IMR-90 (cell line): ENCODE data around the gene VTCN1. TPM values are rescaled to one million over a fixed set of nuclear protein-coding genes. Genes with fewer than 3 reads are reported as not detected.

Source experiments
- ATAC-seq: fragments of 200-7000 bp; cut with Tn5 transposase; 2 replicates; pipeline ENCODE4 v1.9.1; 2020; ENCODE audit warnings: low read depth, mild to moderate bottlenecking, moderate library complexity
- BruUV-seq: library from RNA; stranded (reverse); fragments of 400-500 nt; replicated peaks from 2 replicates; lab custom pipeline; 2021; lab: Mats Ljungman, UMichigan
- CTCF ChIA-PET: fragments of 300-600 bp; formaldehyde crosslinking; extraction: SDS; loops from one replicate; lab custom pipeline; 2021; ENCODE audit warnings: antibody characterized with exemption; lab: Yijun Ruan, JAX
- POLR2A ChIA-PET: fragments of 300-600 bp; sonication (Branson Sonifier 250); formaldehyde crosslinking; loops from one replicate; lab custom pipeline; 2022; ENCODE audit warnings: antibody characterized with exemption; ENCODE audit not compliant: unreplicated experiment; lab: Charles Lee
- DNase-seq: peaks from one replicate; pipeline ENCODE4 v3.0.0; 2013
- H2AFZ ChIP-seq: replicated peaks from 2 replicates; pipeline ENCODE3; 2013; ENCODE audit warnings: low read length, mild to moderate bottlenecking; ENCODE audit not compliant: poor library complexity
- H2AK5ac ChIP-seq: 2 replicates; pipeline ENCODE4 v1.6.1; 2013; ENCODE audit warnings: low read depth, low read length, inconsistent platforms
- H2AK9ac ChIP-seq: replicated peaks from 2 replicates; pipeline ENCODE3; 2013; ENCODE audit warnings: mild to moderate bottlenecking, low read depth, low read length, moderate library complexity; ENCODE audit not compliant: poor library complexity
- H2BK120ac ChIP-seq: 2 replicates; pipeline ENCODE4 v1.6.1; 2013; ENCODE audit warnings: low read depth, low read length, inconsistent platforms
- H2BK15ac ChIP-seq: 3 replicates; pipeline ENCODE4 v1.6.1; 2013; ENCODE audit warnings: low read depth, low read length, inconsistent platforms
- H2BK20ac ChIP-seq: 2 replicates; pipeline ENCODE4 v1.6.1; 2013; ENCODE audit warnings: low read depth, mild to moderate bottlenecking, inconsistent platforms, low read length, moderate library complexity
- H2BK5ac ChIP-seq: 2 replicates; pipeline ENCODE4 v1.6.1; 2013; ENCODE audit warnings: mild to moderate bottlenecking, low read depth, low read length, inconsistent platforms; ENCODE audit not compliant: poor library complexity, severe bottlenecking
- H3K14ac ChIP-seq: replicated peaks from 2 replicates; pipeline ENCODE4 v1.6.1; 2013; ENCODE audit warnings: low read depth, low read length, inconsistent platforms
- H3K18ac ChIP-seq: 2 replicates; pipeline ENCODE4 v1.6.1; 2013; ENCODE audit warnings: low read depth, low read length, control low read depth
- H3K23ac ChIP-seq: 2 replicates; pipeline ENCODE4 v1.6.1; 2013; ENCODE audit warnings: low read depth, low read length, inconsistent platforms
- H3K27ac ChIP-seq: 2 replicates; pipeline ENCODE4 v1.5.1; 2013; ENCODE audit warnings: mild to moderate bottlenecking, control low read depth, low read length; ENCODE audit not compliant: insufficient read depth
- H3K27me3 ChIP-seq: 2 replicates; pipeline ENCODE4 v1.6.1; 2013; ENCODE audit warnings: low read length; ENCODE audit not compliant: control insufficient read depth, insufficient read depth
- H3K36me3 ChIP-seq: 2 replicates; pipeline ENCODE4 v1.6.1; 2013; ENCODE audit warnings: low read length, mixed read lengths; ENCODE audit not compliant: control insufficient read depth, insufficient read depth
- H3K4ac ChIP-seq: 2 replicates; pipeline ENCODE4 v1.6.1; 2013; ENCODE audit warnings: low read depth, low read length, inconsistent platforms
- H3K4me1 ChIP-seq: 2 replicates; pipeline ENCODE4 v1.6.1; 2013; ENCODE audit warnings: low read length, mixed read lengths; ENCODE audit not compliant: control insufficient read depth, insufficient read depth
- H3K4me2 ChIP-seq: 2 replicates; pipeline ENCODE4 v1.6.1; 2013; ENCODE audit warnings: low read depth, mild to moderate bottlenecking, control low read depth, low read length, moderate library complexity
- H3K4me3 ChIP-seq: 2 replicates; pipeline ENCODE4 v1.5.1; 2013; ENCODE audit warnings: low read depth, mild to moderate bottlenecking, control low read depth, low read length, moderate library complexity; ENCODE audit not compliant: insufficient read depth
- H3K56ac ChIP-seq: 2 replicates; pipeline ENCODE4 v1.6.1; 2013; ENCODE audit warnings: low read length, inconsistent platforms; ENCODE audit not compliant: insufficient read depth; ENCODE audit errors: extremely low read depth
- H3K79me1 ChIP-seq, 2 experiments: 2 replicates each; pipeline ENCODE4 v1.6.1; 2013; ENCODE audit warnings: low read length in 2 of 2, inconsistent platforms in 1 of 2, low read depth in 1 of 2
- H3K9ac ChIP-seq: 2 replicates; pipeline ENCODE4 v1.6.1; 2013; ENCODE audit warnings: low read depth, low read length, control low read depth
- H3K9me1 ChIP-seq: 2 replicates; pipeline ENCODE4 v1.6.1; 2013; ENCODE audit warnings: low read length, inconsistent platforms; ENCODE audit not compliant: insufficient read depth
- H3K9me3 ChIP-seq: 2 replicates; pipeline ENCODE4 v1.6.1; 2013; ENCODE audit warnings: low read length; ENCODE audit not compliant: control insufficient read depth, insufficient read depth
- H4K20me1 ChIP-seq: 2 replicates; pipeline ENCODE4 v1.6.1; 2013; ENCODE audit warnings: low read length, inconsistent platforms; ENCODE audit not compliant: insufficient read depth
- H4K5ac ChIP-seq: 2 replicates; pipeline ENCODE4 v1.6.1; 2013; ENCODE audit warnings: mild to moderate bottlenecking, low read depth, low read length, control low read depth
- H4K8ac ChIP-seq, 2 experiments: 2 replicates each; pipeline ENCODE4 v1.6.1; 2013; ENCODE audit warnings: low read depth in 2 of 2, low read length in 2 of 2, control low read depth in 1 of 2, inconsistent platforms in 1 of 2
- H4K91ac ChIP-seq: 2 replicates; pipeline ENCODE4 v1.6.1; 2013; ENCODE audit warnings: low read depth, low read length, inconsistent platforms; ENCODE audit not compliant: insufficient read depth
- BHLHE40 ChIP-seq: fragments of 150-350 bp; IDR thresholded peaks from 2 replicates; pipeline ENCODE4 v1.6.1; 2016; ENCODE audit warnings: mild to moderate bottlenecking, low read depth, low read length
- CEBPB ChIP-seq: IDR thresholded peaks from 2 replicates; pipeline ENCODE4 v1.6.1; 2012; ENCODE audit warnings: low read depth, low read length, improper control_type of control experiment
- CHD1 ChIP-seq: IDR thresholded peaks from 2 replicates; pipeline ENCODE4 v1.6.1; 2012; ENCODE audit warnings: low read depth, low read length, improper control_type of control experiment
- CTCF ChIP-seq: conservative IDR thresholded peaks from 2 replicates; pipeline ENCODE4 v1.5.1; 2012; ENCODE audit warnings: mild to moderate bottlenecking, low read depth, low read length, improper control_type of control experiment
- ELK1 ChIP-seq: fragments of 150-350 bp; IDR thresholded peaks from 2 replicates; pipeline ENCODE4 v1.6.1; 2016; ENCODE audit warnings: low read depth, mild to moderate bottlenecking, low read length, moderate library complexity, borderline replicate concordance
- FOS ChIP-seq: fragments of 150-350 bp; IDR thresholded peaks from 2 replicates; pipeline ENCODE4 v1.6.1; 2016; ENCODE audit warnings: low read depth, low read length
- MAFK ChIP-seq: IDR thresholded peaks from 2 replicates; pipeline ENCODE4 v1.6.1; 2012; ENCODE audit warnings: low read depth, low read length, improper control_type of control experiment
- MAZ ChIP-seq: IDR thresholded peaks from 2 replicates; pipeline ENCODE4 v1.6.1; 2012; ENCODE audit warnings: low read depth, mild to moderate bottlenecking, low read length, improper control_type of control experiment, moderate library complexity, borderline replicate concordance
- MXI1 ChIP-seq: IDR thresholded peaks from 2 replicates; pipeline ENCODE4 v1.6.1; 2012; ENCODE audit warnings: low read depth, mild to moderate bottlenecking, low read length, moderate library complexity, borderline replicate concordance
- NFE2L2 ChIP-seq: fragments of 150-350 bp; IDR thresholded peaks from 2 replicates; pipeline ENCODE4 v1.6.1; 2016; ENCODE audit warnings: low read depth, mild to moderate bottlenecking, low read length
- POLR2A ChIP-seq: IDR thresholded peaks from 2 replicates; pipeline ENCODE4 v1.6.1; 2012; ENCODE audit warnings: mild to moderate bottlenecking, low read depth, low read length
- RAD21 ChIP-seq: IDR thresholded peaks from 2 replicates; pipeline ENCODE4 v1.6.1; 2012; ENCODE audit warnings: low read length, improper control_type of control experiment
- RCOR1 ChIP-seq: IDR thresholded peaks from 2 replicates; pipeline ENCODE4 v1.6.1; 2012; ENCODE audit warnings: mild to moderate bottlenecking, low read length, improper control_type of control experiment; ENCODE audit not compliant: insufficient replicate concordance
- RFX5 ChIP-seq: IDR thresholded peaks from 2 replicates; pipeline ENCODE4 v1.8.0; 2012; ENCODE audit warnings: low read depth, mild to moderate bottlenecking, low read length, moderate library complexity
- SMC3 ChIP-seq: fragments of 150-350 bp; IDR thresholded peaks from 2 replicates; pipeline ENCODE4 v1.6.1; 2016; ENCODE audit warnings: low read depth, mild to moderate bottlenecking, antibody characterized with exemption, low read length, moderate library complexity
- USF2 ChIP-seq: fragments of 150-350 bp; IDR thresholded peaks from 2 replicates; pipeline ENCODE4 v1.6.1; 2017; ENCODE audit warnings: mild to moderate bottlenecking, antibody characterized with exemption, low read length, low read depth
- WGBS, 2 experiments: methylation state at CpG; one replicate each; pipeline versions ENCODE4 v1.1.5 to v1.1.7; 2013; ENCODE audit warnings: missing lambda C conversion rate in 2 of 2; ENCODE audit not compliant: insufficient read length in 1 of 2; ENCODE audit errors: extremely low coverage in 2 of 2; 5-methylcytosine and 5-hydroxymethylcytosine counted together
- dilution Hi-C: fragments of 300-500 bp; cut with HindIII; formaldehyde crosslinking; loops from one replicate; pipeline ENCODE4 v1.14.3; 2018; ENCODE audit warnings: low sequenced_read_pairs; ENCODE audit not compliant: unreplicated experiment
- in situ Hi-C: fragments of 300-500 bp; cut with MboI; formaldehyde crosslinking; loops from 3 replicates; pipeline ENCODE4 v1.14.3; 2019; ENCODE audit warnings: low sequenced_read_pairs, inconsistent platforms, mixed read lengths
- intact Hi-C: fragments of 100-400 bp; cut with micrococcal nuclease; formaldehyde crosslinking; loops from 2 replicates; pipeline ENCODE4 v1.10.0; 2022
- polyA plus RNA-seq, 3 experiments: library from polyadenylated mRNA; depleted of rRNA; stranded (reverse); fragments of >200 nt; gene quantifications; 2 replicates each; pipeline ENCODE4 v1.2.3, GENCODE V29; 2012; ENCODE audit warnings: low replicate concordance in 1 of 3
- total RNA-seq: library from RNA; depleted of rRNA; stranded (reverse); fragments of >200 nt; gene quantifications from 2 replicates; pipeline ENCODE4 v1.2.3, GENCODE V29; 2012

VTCN1 gene
- total and polyA plus RNA-seq, 2 of the 4 experiments (the other 2 are of a cell fraction): not detected

- Histone ChIP-seq H3K56ac (no peak overlapping the region), H3K36me3 (peaks cover 13% of the 10 kb centered on the region), H3K23ac (no peak overlapping the region), H2AFZ (no peak overlapping the region), H3K9me1 (peaks cover 3% of the 10 kb centered on the region; the same call in 1 of the 2 replicates), H3K4me3 (no peak overlapping the region), H3K4ac (no peak overlapping the region), H3K14ac (no peak overlapping the region), H3K9me3 (no peaks in the 10 kb centered on the region), H4K5ac (no peak overlapping the region), H3K27ac (no peak overlapping the region), H3K4me1 (no peaks in the 10 kb centered on the region), H3K18ac (no peak overlapping the region), H2AK9ac (no peak overlapping the region), H2BK20ac (no peak overlapping the region), H2BK15ac (no peak overlapping the region), H2BK5ac (no peak overlapping the region), H4K20me1 (no peaks in the 10 kb centered on the region), H4K8ac (no peak overlapping the region), H3K27me3 (no peaks in the 10 kb centered on the region), H3K9ac (no peak overlapping the region), H2BK120ac (no peak overlapping the region), H2AK5ac (no peak overlapping the region), H4K91ac (no peak overlapping the region), H3K79me1 (0 out of 4 replicates have a peak, but pooled peaks cover 0 to 5% of the 10 kb centered on the region in 2 experiments), H3K4me2 (no peak overlapping the region)
- DNase-seq: no peak
- dilution Hi-C loops (no loop called here), intact Hi-C loops (no loop called here), in situ Hi-C loops (no loop called here)
- CTCF ChIA-PET: interaction anchor here (1.1 to 1.3 kb wide), 2 partner anchors 15 to 45 kb away, joined by 3 to 4 read pairs; no protein-coding TSS in a partner anchor
- WGBS, 2 experiments: 100% methylated on average over 6 of the region's 11 CpGs; no CpG with 5 or more reads in 1 of the 2 experiments
- ATAC-seq: no peak
- POLR2A ChIA-PET: interaction anchor here (0.7 kb wide), 1 partner anchor 18 kb away, joined by 3 read pairs; no protein-coding TSS in a partner anchor
- no TSS peak for BruUV-seq
- TF ChIP-seq ELK1 (no peak), MAFK (no peak), RAD21 (no peak), FOS (no peak), RCOR1 (no peak), BHLHE40 (no peak), POLR2A (no peak), CTCF (no peak), NFE2L2 (no peak), RFX5 (no peak), MXI1 (no peak), MAZ (no peak), SMC3 (no peak), USF2 (no peak), CHD1 (no peak), CEBPB (no peak)
Observed at GRCh38 chr1:117113199-117113598, 97.5 kb downstream of the VTCN1 start.
